HG02973 (cell line): ENCODE measurements around the gene RHEB.

Experiments used
- ATAC-seq: cut with Tn5 transposase; IDR thresholded peaks from one replicate; pipeline ENCODE4 v1.9.1; 2021; ENCODE audit warnings: moderate library complexity; ENCODE audit not compliant: unreplicated experiment

RHEB gene

GRCh38 chr7:151452680-151453325 is 66.9 kb downstream of the RHEB start:
- no peak for ATAC-seq

GRCh38 chr7:151451626-151452571 is 67.8 kb downstream of the RHEB start:
- no peak for ATAC-seq

- ATAC-seq = no peak
Measured at GRCh38 chr7:151451156-151451555, 68.5 kb downstream of the RHEB start.

- no peak for ATAC-seq
Measured at GRCh38 chr7:151449990-151450389, 69.7 kb downstream of the RHEB start.

- ATAC-seq = peak; percentile 62
Measured at GRCh38 chr7:151448261-151449252, 71.1 kb downstream of the RHEB start.

- ATAC-seq = no peak
Measured at GRCh38 chr7:151447901-151448260, 71.8 kb downstream of the RHEB start.

- ATAC-seq = no peak
Measured at GRCh38 chr7:151447312-151447711, 72.4 kb downstream of the RHEB start.

- ATAC-seq = no peak
Measured at GRCh38 chr7:151446412-151446811, 73.3 kb downstream of the RHEB start.

- ATAC-seq = no peak
Measured at GRCh38 chr7:151444632-151445031, 75.1 kb downstream of the RHEB start.

- no peak for ATAC-seq
Measured at GRCh38 chr7:151442776-151443496, 76.8 kb downstream of the RHEB start.

GRCh38 chr7:151440799-151441445 is 78.8 kb downstream of the RHEB start:
- no peak for ATAC-seq

GRCh38 chr7:151439855-151440798 is 79.6 kb downstream of the RHEB start, which contains the start of gene CRYGN:
Gene CRYGN, minus strand, starts transcription at chr7:151440141. Its CDS starts 224 bp downstream, at chr7:151439917.
- no peak for ATAC-seq

GRCh38 chr7:151438864-151439601 is 80.7 kb downstream of the RHEB start:
- ATAC-seq = no peak

- no peak for ATAC-seq
Measured at GRCh38 chr7:151437866-151438516, 81.7 kb downstream of the RHEB start.

GRCh38 chr7:151437159-151437553 is 82.5 kb downstream of the RHEB start:
- ATAC-seq = no peak

- ATAC-seq = no peak
Measured at GRCh38 chr7:151436446-151437158, 83.1 kb downstream of the RHEB start.

GRCh38 chr7:151435971-151436370 is 83.7 kb downstream of the RHEB start:
- no peak for ATAC-seq
